A549 (cell line): ENCODE results near the gene BLCAP. TPM values are rescaled to one million over a fixed set of nuclear protein-coding genes. Genes with fewer than 3 reads are reported as not detected.

ENCODE experiments used
- ATAC-seq, 2 experiments: fragments of 200-7000 bp in 1 of 2; fragments of >200 bp in 1 of 2; cut with Nextera tagmentation in 1 of 2; cut with Tn5 transposase in 1 of 2; 3 replicates each; pipeline versions ENCODE4 v1.8.0 to v1.9.1; 2018 to 2020; ENCODE audit warnings: mild to moderate bottlenecking in 1 of 2, moderate library complexity in 1 of 2
- CTCF ChIA-PET: fragments of 300-600 bp; sonication (Branson Sonifier 250); formaldehyde crosslinking; extraction: SDS; loops from one replicate; lab custom pipeline; 2021; ENCODE audit warnings: antibody characterized with exemption, inconsistent platforms; lab: Yijun Ruan, JAX
- POLR2A ChIA-PET: fragments of 350-600 bp; formaldehyde crosslinking; extraction: SDS; loops from one replicate; lab custom pipeline; 2021; ENCODE audit warnings: antibody characterized with exemption, inconsistent platforms; lab: Yijun Ruan, JAX
- DNase-seq, 2 experiments: peaks; one replicate each; pipeline versions ENCODE4 v3.0.0 to v3.0.0-alpha.2; 2011 to 2016; ENCODE audit warnings: low read depth in 1 of 2, low spot score in 1 of 2
- FAIRE-seq: peaks from 2 replicates; lab custom pipeline; 2011; peaks lifted over from hg19 to GRCh38; lab: Jason Lieb, UNC
- H3K27ac ChIP-seq, 2 experiments: fragments of >200 bp; sonication (Bioruptor Twin); formaldehyde crosslinking; 3 replicates each; pipeline ENCODE4 v1.5.1; 2016 to 2017
- H3K4me1 ChIP-seq: fragments of >200 bp; sonication (Bioruptor Twin); formaldehyde crosslinking; 3 replicates; pipeline ENCODE4 v1.6.1; 2016
- H3K4me2 ChIP-seq: fragments of >200 bp; sonication (Bioruptor Twin); formaldehyde crosslinking; 3 replicates; pipeline ENCODE4 v1.6.1; 2016
- H3K4me3 ChIP-seq: fragments of >200 bp; sonication (Bioruptor Twin); formaldehyde crosslinking; 3 replicates; pipeline ENCODE4 v1.5.1; 2016
- H3K9me3 ChIP-seq: fragments of >200 bp; sonication (Bioruptor Twin); formaldehyde crosslinking; 3 replicates; pipeline ENCODE4 v1.6.1; 2016
- BHLHE40 ChIP-seq: IDR thresholded peaks from 2 replicates; pipeline ENCODE4 v1.6.1; 2012; ENCODE audit warnings: low read depth, low read length, inconsistent platforms
- CBX8 ChIP-seq: fragments of 200-600 bp; sonication (generic); IDR thresholded peaks from 2 replicates; pipeline ENCODE4 v1.6.1; 2016
- E2F6 ChIP-seq: IDR thresholded peaks from 2 replicates; pipeline ENCODE4 v1.6.1; 2012; ENCODE audit warnings: low read depth, borderline replicate concordance
- EHMT2 ChIP-seq: fragments of 200-600 bp; sonication (generic); IDR thresholded peaks from 2 replicates; pipeline ENCODE4 v1.6.1; 2016; ENCODE audit warnings: antibody characterized with exemption, low read depth, mild to moderate bottlenecking, moderate library complexity
- EP300 ChIP-seq, 2 experiments: fragments of >200 bp; sonication (Bioruptor Twin); formaldehyde crosslinking; IDR thresholded peaks; 2 replicates in 1 of 2; 3 replicates in 1 of 2; pipeline ENCODE4 v1.6.1; 2016 to 2017
- FOXS1 ChIP-seq: fragments of 250-450 bp; sonication (Bioruptor Pico); IDR thresholded peaks from 2 replicates; pipeline ENCODE4 v1.5.0; 2020; ENCODE audit warnings: mild to moderate bottlenecking, moderate library complexity
- HDAC2 ChIP-seq: fragments of 200-600 bp; sonication (generic); IDR thresholded peaks from 2 replicates; pipeline ENCODE4 v1.6.1; 2016
- HOXA7 ChIP-seq: fragments of 250-450 bp; sonication (Bioruptor Pico); IDR thresholded peaks from 2 replicates; pipeline ENCODE4 v1.5.0; 2020; ENCODE audit warnings: mild to moderate bottlenecking, moderate library complexity
- HOXB5 ChIP-seq: fragments of 250-450 bp; sonication (Bioruptor Pico); IDR thresholded peaks from 2 replicates; pipeline ENCODE4 v1.5.0; 2020; ENCODE audit warnings: mild to moderate bottlenecking, moderate library complexity
- KDM1A ChIP-seq: fragments of 200-600 bp; sonication (generic); IDR thresholded peaks from 2 replicates; pipeline ENCODE4 v1.6.1; 2016; ENCODE audit warnings: low read depth, mild to moderate bottlenecking
- MYC ChIP-seq: IDR thresholded peaks from 2 replicates; pipeline ENCODE4 v1.6.1; 2012; ENCODE audit warnings: mild to moderate bottlenecking, inconsistent platforms, low read length, improper control_type of control experiment, borderline replicate concordance
- NFE2L2 ChIP-seq: fragments of 150-350 bp; conservative IDR thresholded peaks from 2 replicates; pipeline ENCODE4 v1.6.1; 2014; ENCODE audit warnings: low read length
- NPAS2 ChIP-seq: fragments of 250-450 bp; sonication (Bioruptor Pico); IDR thresholded peaks from 2 replicates; pipeline ENCODE4 v1.8.0; 2022; ENCODE audit warnings: mild to moderate bottlenecking, moderate library complexity, borderline replicate concordance
- PHF8 ChIP-seq: fragments of 200-600 bp; sonication (generic); IDR thresholded peaks from 2 replicates; pipeline ENCODE4 v1.6.1; 2016; ENCODE audit warnings: low read depth, mild to moderate bottlenecking, antibody characterized with exemption, moderate library complexity, borderline replicate concordance
- POLR2AphosphoS2 ChIP-seq: conservative IDR thresholded peaks from 2 replicates; pipeline ENCODE4 v1.6.1; 2012; ENCODE audit warnings: low read length, improper control_type of control experiment, inconsistent platforms
- RAD21 ChIP-seq, 2 experiments: fragments of >200 bp in 1 of 2; sonication (Bioruptor Twin) in 1 of 2; formaldehyde crosslinking in 1 of 2; IDR thresholded peaks in 1 of 2; conservative IDR thresholded peaks in 1 of 2; 2 replicates in 1 of 2; 3 replicates in 1 of 2; pipeline ENCODE4 v1.6.1; 2012 to 2018; ENCODE audit warnings: inconsistent platforms in 1 of 2
- SMC3 ChIP-seq: fragments of >200 bp; sonication (Bioruptor Twin); formaldehyde crosslinking; IDR thresholded peaks from 3 replicates; pipeline ENCODE4 v1.6.1; 2018; ENCODE audit warnings: inconsistent platforms
- SREBF2 ChIP-seq: fragments of 450-650 bp; IDR thresholded peaks from 2 replicates; pipeline ENCODE4 v1.6.1; 2014; ENCODE audit warnings: mild to moderate bottlenecking, moderate library complexity
- USF2 ChIP-seq: fragments of 450-650 bp; IDR thresholded peaks from 2 replicates; pipeline ENCODE4 v1.6.1; 2014; ENCODE audit warnings: antibody characterized with exemption
- ZFP36 ChIP-seq: fragments of 450-650 bp; IDR thresholded peaks from 2 replicates; pipeline ENCODE4 v1.6.1; 2014; ENCODE audit warnings: borderline replicate concordance; ENCODE audit not compliant: partially characterized antibody
- ZSCAN20 ChIP-seq: fragments of 250-450 bp; sonication (Bioruptor Pico); IDR thresholded peaks from 2 replicates; pipeline ENCODE4 v1.8.0; 2022; ENCODE audit warnings: mild to moderate bottlenecking, moderate library complexity
- WGBS: methylation state at CpG from one replicate; pipeline ENCODE4 v1.1.6; 2017; ENCODE audit errors: missing lambda C conversion rate; 5-methylcytosine and 5-hydroxymethylcytosine counted together
- polyA plus RNA-seq, 4 experiments: library from polyadenylated mRNA; depleted of rRNA in 3 of 4; stranded (reverse); fragments of >200 nt; fragmentation: RNase III in 1 of 4; extraction: RNeasy Plus Mini Kit Qiagen cat#74134 plus additional on column Dnase treatment in 1 of 4; gene quantifications; 2 replicates in 3 of 4; 3 replicates in 1 of 4; pipeline ENCODE4 v1.2.3, GENCODE V29; 2011 to 2017
- TF ChIP-seq, protein P1 (sequence below): fragments of 250-450 bp; sonication (Bioruptor Pico); IDR thresholded peaks from 2 replicates; pipeline ENCODE4 v1.5.0; 2021; ENCODE audit warnings: mild to moderate bottlenecking, moderate library complexity, borderline replicate concordance
- TF ChIP-seq, protein P2 (sequence below): fragments of >200 bp; sonication (Bioruptor Twin); formaldehyde crosslinking; IDR thresholded peaks from 2 replicates; pipeline ENCODE4 v1.6.1; 2016
- TF ChIP-seq, protein P3 (sequence below): fragments of 200-600 bp; sonication (generic); IDR thresholded peaks from 2 replicates; pipeline ENCODE4 v1.6.1; 2016; ENCODE audit warnings: antibody characterized with exemption, mild to moderate bottlenecking, moderate library complexity

The BLCAP gene
- polyA plus RNA-seq, 2 of the 4 experiments (the other 2 are of a cell fraction) = 30.3 to 49.0 TPM

DNA sequence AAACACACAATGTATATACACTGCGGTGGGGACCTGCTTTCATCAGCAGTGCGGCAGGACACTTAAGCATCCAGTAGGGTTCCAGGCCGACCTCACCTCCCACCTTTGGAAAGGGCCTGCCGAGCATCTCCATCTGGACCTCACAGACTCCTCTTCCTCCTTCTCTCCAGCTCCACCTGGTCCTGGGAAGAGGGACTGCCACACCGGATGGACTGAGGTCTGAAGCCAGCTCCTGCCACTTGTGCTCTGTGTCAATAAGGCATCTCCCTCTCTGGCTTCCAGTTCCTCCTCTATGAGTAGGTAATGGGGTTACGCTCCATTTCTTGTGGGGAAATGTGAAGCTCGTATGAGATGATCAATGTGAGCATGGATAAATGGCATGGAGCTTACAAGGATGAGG is 25.7 kb downstream of the BLCAP start:
- CTCF ChIA-PET = interaction anchor here (0.9 to 1.7 kb wide), 3 partner anchors 9 to 117 kb away, joined by 3 to 4 read pairs (median 3); partner anchors contain the start of gene NNAT
- no peak overlapping the region for H3K27ac ChIP-seq
- no peaks in the 10 kb centered on the region for H3K9me3 ChIP-seq
- no peak overlapping the region for H3K4me3 ChIP-seq
- TF ChIP-seq PHF8 = no peak
- no peak for TF ChIP-seq HDAC2
- no peak for TF ChIP-seq SMC3
- no peak for TF ChIP-seq POLR2AphosphoS2
- TF ChIP-seq SREBF2 = no peak
- TF ChIP-seq RAD21 (conservative IDR thresholded peaks at IDR 0.05 in 1 of 2, IDR thresholded peaks at IDR 0.05 in 1 of 2) = no peak
- no peak for TF ChIP-seq KDM1A
- TF ChIP-seq, protein P1, sequence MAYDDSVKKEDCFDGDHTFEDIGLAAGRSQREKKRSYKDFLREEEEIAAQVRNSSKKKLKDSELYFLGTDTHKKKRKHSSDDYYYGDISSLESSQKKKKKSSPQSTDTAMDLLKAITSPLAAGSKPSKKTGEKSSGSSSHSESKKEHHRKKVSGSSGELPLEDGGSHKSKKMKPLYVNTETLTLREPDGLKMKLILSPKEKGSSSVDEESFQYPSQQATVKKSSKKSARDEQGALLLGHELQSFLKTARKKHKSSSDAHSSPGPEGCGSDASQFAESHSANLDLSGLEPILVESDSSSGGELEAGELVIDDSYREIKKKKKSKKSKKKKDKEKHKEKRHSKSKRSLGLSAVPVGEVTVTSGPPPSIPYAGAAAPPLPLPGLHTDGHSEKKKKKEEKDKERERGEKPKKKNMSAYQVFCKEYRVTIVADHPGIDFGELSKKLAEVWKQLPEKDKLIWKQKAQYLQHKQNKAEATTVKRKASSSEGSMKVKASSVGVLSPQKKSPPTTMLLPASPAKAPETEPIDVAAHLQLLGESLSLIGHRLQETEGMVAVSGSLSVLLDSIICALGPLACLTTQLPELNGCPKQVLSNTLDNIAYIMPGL (CRISPR knock-in tag) = no peak
- no peak for TF ChIP-seq CBX8
- no peak for TF ChIP-seq FOXS1
- no peak for TF ChIP-seq E2F6
- TF ChIP-seq ZSCAN20 (CRISPR knock-in tag) = no peak
- TF ChIP-seq, all 56 proteins: peak for 0
- 78% methylated on average over 7 of the region's 7 CpGs for WGBS
- DNase-seq (peak; percentile 24 to 29), ATAC-seq (peak; percentile 69 to 71; a peak in 4 of 6 replicates), FAIRE-seq (no peak)
- POLR2A ChIA-PET = no interaction called here
- H3K4me1 ChIP-seq = peaks cover 3% of the 10 kb centered on the region; the same call in 1 of the 3 replicates
- H3K4me2 ChIP-seq = no peak overlapping the region

DNA sequence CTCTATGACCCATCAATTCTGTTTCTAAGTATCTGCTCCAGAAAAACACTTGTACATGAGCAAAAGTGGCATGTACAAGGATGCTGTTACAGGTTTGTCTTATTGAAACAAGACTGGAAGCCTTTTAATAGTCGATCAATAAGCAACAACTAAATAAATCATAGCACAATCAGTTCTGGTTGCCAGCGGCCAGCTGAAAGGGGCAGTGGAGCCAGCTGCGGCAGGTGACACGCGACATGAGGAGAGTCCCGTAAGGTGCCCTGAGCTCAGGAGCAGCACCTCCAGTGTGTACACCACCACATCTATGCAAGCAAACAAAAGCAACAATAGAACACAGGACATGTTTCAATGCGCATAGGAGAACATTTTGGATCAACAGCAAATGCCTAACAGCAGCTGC is 27.4 kb downstream of the BLCAP start:
- H3K4me3 ChIP-seq = no peak overlapping the region
- no peak for DNase-seq
- TF ChIP-seq, protein P2, sequence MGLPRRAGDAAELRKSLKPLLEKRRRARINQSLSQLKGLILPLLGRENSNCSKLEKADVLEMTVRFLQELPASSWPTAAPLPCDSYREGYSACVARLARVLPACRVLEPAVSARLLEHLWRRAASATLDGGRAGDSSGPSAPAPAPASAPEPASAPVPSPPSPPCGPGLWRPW = no peak
- TF ChIP-seq, protein P3, sequence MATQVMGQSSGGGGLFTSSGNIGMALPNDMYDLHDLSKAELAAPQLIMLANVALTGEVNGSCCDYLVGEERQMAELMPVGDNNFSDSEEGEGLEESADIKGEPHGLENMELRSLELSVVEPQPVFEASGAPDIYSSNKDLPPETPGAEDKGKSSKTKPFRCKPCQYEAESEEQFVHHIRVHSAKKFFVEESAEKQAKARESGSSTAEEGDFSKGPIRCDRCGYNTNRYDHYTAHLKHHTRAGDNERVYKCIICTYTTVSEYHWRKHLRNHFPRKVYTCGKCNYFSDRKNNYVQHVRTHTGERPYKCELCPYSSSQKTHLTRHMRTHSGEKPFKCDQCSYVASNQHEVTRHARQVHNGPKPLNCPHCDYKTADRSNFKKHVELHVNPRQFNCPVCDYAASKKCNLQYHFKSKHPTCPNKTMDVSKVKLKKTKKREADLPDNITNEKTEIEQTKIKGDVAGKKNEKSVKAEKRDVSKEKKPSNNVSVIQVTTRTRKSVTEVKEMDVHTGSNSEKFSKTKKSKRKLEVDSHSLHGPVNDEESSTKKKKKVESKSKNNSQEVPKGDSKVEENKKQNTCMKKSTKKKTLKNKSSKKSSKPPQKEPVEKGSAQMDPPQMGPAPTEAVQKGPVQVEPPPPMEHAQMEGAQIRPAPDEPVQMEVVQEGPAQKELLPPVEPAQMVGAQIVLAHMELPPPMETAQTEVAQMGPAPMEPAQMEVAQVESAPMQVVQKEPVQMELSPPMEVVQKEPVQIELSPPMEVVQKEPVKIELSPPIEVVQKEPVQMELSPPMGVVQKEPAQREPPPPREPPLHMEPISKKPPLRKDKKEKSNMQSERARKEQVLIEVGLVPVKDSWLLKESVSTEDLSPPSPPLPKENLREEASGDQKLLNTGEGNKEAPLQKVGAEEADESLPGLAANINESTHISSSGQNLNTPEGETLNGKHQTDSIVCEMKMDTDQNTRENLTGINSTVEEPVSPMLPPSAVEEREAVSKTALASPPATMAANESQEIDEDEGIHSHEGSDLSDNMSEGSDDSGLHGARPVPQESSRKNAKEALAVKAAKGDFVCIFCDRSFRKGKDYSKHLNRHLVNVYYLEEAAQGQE = no peak
- no peak for TF ChIP-seq KDM1A
- TF ChIP-seq NFE2L2 = no peak
- TF ChIP-seq NPAS2 = no peak
- TF ChIP-seq PHF8 = no peak
- no peak for TF ChIP-seq POLR2AphosphoS2
- TF ChIP-seq BHLHE40 = no peak
- no peak for TF ChIP-seq MYC
- no peak for TF ChIP-seq ZFP36
- no peak for TF ChIP-seq EHMT2
- no peak for TF ChIP-seq EP300 (IDR thresholded peaks at IDR 0.05)
- no peak for TF ChIP-seq HOXA7 (CRISPR knock-in tag)
- no peak for TF ChIP-seq HOXB5
- no peak for TF ChIP-seq USF2
- no peak for TF ChIP-seq RAD21 (conservative IDR thresholded peaks at IDR 0.05 in 1 of 2, IDR thresholded peaks at IDR 0.05 in 1 of 2)
- TF ChIP-seq, all 56 proteins: peak for 0
- WGBS = 82% methylated on average over 7 of the region's 7 CpGs
- peaks cover 3% of the 10 kb centered on the region; the same call in 1 of the 3 replicates for H3K4me1 ChIP-seq
- no peaks in the 10 kb centered on the region for H3K9me3 ChIP-seq
- FAIRE-seq (no peak), ATAC-seq (no peak)
- H3K4me2 ChIP-seq = no peak overlapping the region
- no peak overlapping the region for H3K27ac ChIP-seq
- ChIA-PET POLR2A (no interaction called here), CTCF (interaction anchor here (0.9 kb wide), 1 partner anchor 17 kb away, joined by 3 read pairs; no protein-coding TSS in a partner anchor)
